ENCODE measurements around the gene COL9A2. TPM values are rescaled to one million over a fixed set of nuclear protein-coding genes. Genes with fewer than 3 reads are reported as not detected.

The COL9A2 gene
- polyA plus RNA-seq, 2 of the 4 experiments (the other 2 are of a cell fraction) = 0.12 to 0.16 TPM

DNA sequence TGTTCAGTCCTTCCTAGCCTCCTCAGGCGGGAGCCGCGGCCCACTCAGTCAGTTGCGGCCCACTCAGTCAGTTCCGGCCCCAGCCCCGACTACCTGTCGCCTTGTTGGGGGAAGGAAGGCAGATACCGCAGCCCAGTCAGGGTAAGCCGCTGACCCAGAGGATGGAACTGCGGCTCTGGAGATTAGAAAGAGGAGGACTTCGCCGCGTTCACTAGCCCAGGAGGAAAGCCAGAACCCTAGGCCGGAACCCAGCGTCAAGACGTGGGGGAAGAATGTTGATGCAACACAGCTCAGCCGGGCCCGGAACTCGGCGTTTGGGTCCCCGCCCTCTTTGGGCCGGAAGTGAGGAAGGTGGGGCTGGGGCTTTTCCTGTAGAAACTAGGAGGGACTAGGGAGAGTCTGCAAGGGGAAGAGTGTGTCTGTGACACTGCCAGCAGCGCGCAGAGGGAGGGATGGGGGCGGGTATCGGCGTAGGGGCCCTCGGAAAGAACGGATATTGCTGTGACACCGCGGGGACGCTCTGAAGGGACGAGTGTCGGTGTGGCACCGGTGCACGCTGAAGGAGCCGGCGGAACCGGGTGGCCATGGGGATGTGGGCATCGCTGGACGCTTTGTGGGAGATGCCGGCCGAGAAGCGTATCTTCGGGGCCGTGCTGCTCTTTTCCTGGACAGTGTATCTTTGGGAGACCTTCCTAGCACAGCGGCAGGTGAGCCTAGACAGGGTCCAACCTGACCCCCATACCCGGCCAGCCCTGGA lies 59.2 kb downstream of the COL9A2 start, which contains the start of gene ZMPSTE24:
ZMPSTE24 (plus strand) TSS at position 549 of the 757 bp plus-strand sequence; CDS start at position 585, 36 bp downstream.
- peak within 1 kb of the TSS; percentile 75 for H3K4me3 ChIP-seq
- no peak for FAIRE-seq
- peak; percentile 99 for ATAC-seq

DNA sequence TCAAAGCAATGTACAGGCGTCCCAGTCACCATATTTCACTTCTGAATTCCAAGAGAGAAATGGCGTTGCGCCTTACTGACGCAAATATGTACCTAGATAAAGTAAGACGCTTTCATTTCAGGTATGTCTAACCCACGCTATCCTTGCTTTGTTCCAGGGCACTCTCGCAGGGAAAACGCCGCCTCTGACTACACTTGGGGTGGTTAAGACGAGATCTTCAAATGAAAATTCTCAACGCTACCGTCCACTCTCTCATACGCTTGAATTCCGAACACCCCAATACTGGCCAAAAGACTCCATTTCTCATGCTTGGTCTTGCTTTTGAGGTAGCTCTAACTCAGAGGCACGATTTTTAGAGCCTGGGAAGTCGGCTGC lies 59.8 kb downstream of the COL9A2 start:
- Histone ChIP-seq H3K4me3 (peak overlapping the region; percentile 75), H3K4me1 (0 out of 3 replicates have a peak, but pooled peaks cover 4% of the 10 kb centered on the region), H3K4me2 (peak overlapping the region; percentile 74), H3K9me3 (no peaks in the 10 kb centered on the region), H3K27ac (peak overlapping the region; percentile 75 to 96)
- FAIRE-seq = no peak
- ATAC-seq = peak; percentile 21 to 34; a peak in 5 of 6 replicates
- no peak for DNase-seq (ENCODE audit: low read depth in 1 of 2, low spot score in 1 of 2)
- POLR2A ChIA-PET = interaction anchor here (1.0 kb wide), 1 partner anchor 9 kb away, joined by 4 read pairs; no protein-coding TSS in a partner anchor
- CTCF ChIA-PET = interaction anchor here (1.1 to 2.1 kb wide), 2 partner anchors 57 to 148 kb away, joined by 3 to 6 read pairs; no protein-coding TSS in a partner anchor
- under 1% methylated on average over 16 of the region's 16 CpGs for WGBS (ENCODE audit: missing lambda C conversion rate)
- TF ChIP-seq NPAS2 (CRISPR knock-in tag; IDR thresholded peaks at IDR 0.05; ENCODE audit: borderline replicate concordance) = no peak
- no peak for TF ChIP-seq BHLHE40 (IDR thresholded peaks at IDR 0.05; ENCODE audit: low read depth, low read length)
- no peak for TF ChIP-seq CBX8 (IDR thresholded peaks at IDR 0.05)
- TF ChIP-seq MYC (IDR thresholded peaks at IDR 0.05; ENCODE audit: borderline replicate concordance, low read length) = no peak
- no peak for TF ChIP-seq MAFK (IDR thresholded peaks at IDR 0.05; ENCODE audit: partially characterized antibody)
- TF ChIP-seq KDM1A (IDR thresholded peaks at IDR 0.05; ENCODE audit: low read depth) = no peak
- TF ChIP-seq, protein P1, sequence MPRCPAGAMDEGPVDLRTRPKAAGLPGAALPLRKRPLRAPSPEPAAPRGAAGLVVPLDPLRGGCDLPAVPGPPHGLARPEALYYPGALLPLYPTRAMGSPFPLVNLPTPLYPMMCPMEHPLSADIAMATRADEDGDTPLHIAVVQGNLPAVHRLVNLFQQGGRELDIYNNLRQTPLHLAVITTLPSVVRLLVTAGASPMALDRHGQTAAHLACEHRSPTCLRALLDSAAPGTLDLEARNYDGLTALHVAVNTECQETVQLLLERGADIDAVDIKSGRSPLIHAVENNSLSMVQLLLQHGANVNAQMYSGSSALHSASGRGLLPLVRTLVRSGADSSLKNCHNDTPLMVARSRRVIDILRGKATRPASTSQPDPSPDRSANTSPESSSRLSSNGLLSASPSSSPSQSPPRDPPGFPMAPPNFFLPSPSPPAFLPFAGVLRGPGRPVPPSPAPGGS (IDR thresholded peaks at IDR 0.05) = no peak
- TF ChIP-seq RFX5 (IDR thresholded peaks at IDR 0.05) = no peak
- TF ChIP-seq CBX2 (IDR thresholded peaks at IDR 0.05; ENCODE audit: borderline replicate concordance, low read depth) = no peak
- no peak for TF ChIP-seq MAZ (IDR thresholded peaks at IDR 0.05; ENCODE audit: borderline replicate concordance, low read depth, low read length)
- no peak for TF ChIP-seq ZSCAN20 (CRISPR knock-in tag; IDR thresholded peaks at IDR 0.05)
- no peak for TF ChIP-seq KDM5A (IDR thresholded peaks at IDR 0.05)
- TF ChIP-seq GATA3 (IDR thresholded peaks at IDR 0.05; ENCODE audit: borderline replicate concordance) = no peak
- TF ChIP-seq, protein P2, sequence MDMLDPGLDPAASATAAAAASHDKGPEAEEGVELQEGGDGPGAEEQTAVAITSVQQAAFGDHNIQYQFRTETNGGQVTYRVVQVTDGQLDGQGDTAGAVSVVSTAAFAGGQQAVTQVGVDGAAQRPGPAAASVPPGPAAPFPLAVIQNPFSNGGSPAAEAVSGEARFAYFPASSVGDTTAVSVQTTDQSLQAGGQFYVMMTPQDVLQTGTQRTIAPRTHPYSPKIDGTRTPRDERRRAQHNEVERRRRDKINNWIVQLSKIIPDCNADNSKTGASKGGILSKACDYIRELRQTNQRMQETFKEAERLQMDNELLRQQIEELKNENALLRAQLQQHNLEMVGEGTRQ (IDR thresholded peaks at IDR 0.05) = no peak

More for the DNA sequence above, 59.2 kb downstream of the COL9A2 start, which contains the start of gene ZMPSTE24:
- Histone ChIP-seq H3K4me1 (0 out of 3 replicates have a peak, but pooled peaks cover 4% of the 10 kb centered on the region), H3K27ac (peak within 1 kb of the TSS; percentile 90 to 96), H3K4me2 (peak within 1 kb of the TSS; percentile 74), H3K9me3 (no peaks in the 10 kb centered on the region)
- ChIA-PET CTCF (interaction anchor here (2.1 kb wide), 1 partner anchor 57 kb away, joined by 6 read pairs; no protein-coding TSS in a partner anchor), POLR2A (interaction anchor here (0.5 to 1.0 kb wide), 3 partner anchors 9 to 108 kb away, joined by 3 to 4 read pairs (median 4); no protein-coding TSS in a partner anchor)
- DNase-seq (ENCODE audit: low read depth in 1 of 2, low spot score in 1 of 2) = peak; percentile 66 to 98
- TF ChIP-seq JUN (IDR thresholded peaks at IDR 0.05) = peak; percentile 47 to 83; a peak in 4 of 5 replicates
- TF ChIP-seq SMC3 (IDR thresholded peaks at IDR 0.05) = no peak
- no peak for TF ChIP-seq EHF (CRISPR knock-in tag; IDR thresholded peaks at IDR 0.05)
- TF ChIP-seq, protein P3, sequence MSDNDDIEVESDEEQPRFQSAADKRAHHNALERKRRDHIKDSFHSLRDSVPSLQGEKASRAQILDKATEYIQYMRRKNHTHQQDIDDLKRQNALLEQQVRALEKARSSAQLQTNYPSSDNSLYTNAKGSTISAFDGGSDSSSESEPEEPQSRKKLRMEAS (IDR thresholded peaks at IDR 0.05) = peak; percentile 91
- TF ChIP-seq GATA3 (IDR thresholded peaks at IDR 0.05; ENCODE audit: borderline replicate concordance) = peak; percentile 57; the same call in 1 of the 2 replicates
- no peak for TF ChIP-seq CBX2 (IDR thresholded peaks at IDR 0.05; ENCODE audit: borderline replicate concordance, low read depth)
- peak; percentile 83 for TF ChIP-seq KDM5A (IDR thresholded peaks at IDR 0.05)
- peak; percentile 95 for TF ChIP-seq MAZ (IDR thresholded peaks at IDR 0.05; ENCODE audit: borderline replicate concordance, low read depth, low read length)
- 0 out of 4 replicates have a peak, but pooled peaks of 1 of the 2 experiments have one; percentile 7 for TF ChIP-seq CEBPB (IDR thresholded peaks at IDR 0.05)
- TF ChIP-seq BHLHE40 (IDR thresholded peaks at IDR 0.05; ENCODE audit: low read depth, low read length) = no peak
- TF ChIP-seq, protein P1 (IDR thresholded peaks at IDR 0.05) = peak; percentile 66; the same call in 2 of the 3 replicates
- TF ChIP-seq, protein P4, sequence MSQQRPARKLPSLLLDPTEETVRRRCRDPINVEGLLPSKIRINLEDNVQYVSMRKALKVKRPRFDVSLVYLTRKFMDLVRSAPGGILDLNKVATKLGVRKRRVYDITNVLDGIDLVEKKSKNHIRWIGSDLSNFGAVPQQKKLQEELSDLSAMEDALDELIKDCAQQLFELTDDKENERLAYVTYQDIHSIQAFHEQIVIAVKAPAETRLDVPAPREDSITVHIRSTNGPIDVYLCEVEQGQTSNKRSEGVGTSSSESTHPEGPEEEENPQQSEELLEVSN (IDR thresholded peaks at IDR 0.05; ENCODE audit: borderline replicate concordance, low read depth) = peak; percentile 54; the same call in 1 of the 2 replicates
- TF ChIP-seq EP300 (IDR thresholded peaks at IDR 0.05) = no peak
- peak; percentile 71 for TF ChIP-seq POLR2A (IDR thresholded peaks at IDR 0.05; ENCODE audit: low read length)
- TF ChIP-seq HOXB5 (CRISPR knock-in tag; IDR thresholded peaks at IDR 0.05) = 0 out of 2 replicates have a peak, but pooled peaks have one; percentile 8
- no peak for TF ChIP-seq MYC (IDR thresholded peaks at IDR 0.05; ENCODE audit: borderline replicate concordance, low read length)
- TF ChIP-seq, protein P5, sequence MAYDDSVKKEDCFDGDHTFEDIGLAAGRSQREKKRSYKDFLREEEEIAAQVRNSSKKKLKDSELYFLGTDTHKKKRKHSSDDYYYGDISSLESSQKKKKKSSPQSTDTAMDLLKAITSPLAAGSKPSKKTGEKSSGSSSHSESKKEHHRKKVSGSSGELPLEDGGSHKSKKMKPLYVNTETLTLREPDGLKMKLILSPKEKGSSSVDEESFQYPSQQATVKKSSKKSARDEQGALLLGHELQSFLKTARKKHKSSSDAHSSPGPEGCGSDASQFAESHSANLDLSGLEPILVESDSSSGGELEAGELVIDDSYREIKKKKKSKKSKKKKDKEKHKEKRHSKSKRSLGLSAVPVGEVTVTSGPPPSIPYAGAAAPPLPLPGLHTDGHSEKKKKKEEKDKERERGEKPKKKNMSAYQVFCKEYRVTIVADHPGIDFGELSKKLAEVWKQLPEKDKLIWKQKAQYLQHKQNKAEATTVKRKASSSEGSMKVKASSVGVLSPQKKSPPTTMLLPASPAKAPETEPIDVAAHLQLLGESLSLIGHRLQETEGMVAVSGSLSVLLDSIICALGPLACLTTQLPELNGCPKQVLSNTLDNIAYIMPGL (CRISPR knock-in tag; IDR thresholded peaks at IDR 0.05; ENCODE audit: borderline replicate concordance) = no peak
- TF ChIP-seq PHF8 (IDR thresholded peaks at IDR 0.05; ENCODE audit: borderline replicate concordance, low read depth) = peak; percentile 96
- TF ChIP-seq, protein P6, sequence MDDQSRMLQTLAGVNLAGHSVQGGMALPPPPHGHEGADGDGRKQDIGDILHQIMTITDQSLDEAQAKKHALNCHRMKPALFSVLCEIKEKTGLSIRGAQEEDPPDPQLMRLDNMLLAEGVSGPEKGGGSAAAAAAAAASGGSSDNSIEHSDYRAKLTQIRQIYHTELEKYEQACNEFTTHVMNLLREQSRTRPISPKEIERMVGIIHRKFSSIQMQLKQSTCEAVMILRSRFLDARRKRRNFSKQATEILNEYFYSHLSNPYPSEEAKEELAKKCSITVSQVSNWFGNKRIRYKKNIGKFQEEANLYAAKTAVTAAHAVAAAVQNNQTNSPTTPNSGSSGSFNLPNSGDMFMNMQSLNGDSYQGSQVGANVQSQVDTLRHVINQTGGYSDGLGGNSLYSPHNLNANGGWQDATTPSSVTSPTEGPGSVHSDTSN (IDR thresholded peaks at IDR 0.05) = no peak
- TF ChIP-seq RARB (CRISPR knock-in tag; IDR thresholded peaks at IDR 0.05) = no peak
- 2% methylated on average over 25 of the region's 48 CpGs for WGBS (ENCODE audit: missing lambda C conversion rate)

Measured in A549 (cell line).